Measurements from ENCODE around the gene GNAT3. TPM values are rescaled to one million over a fixed set of nuclear protein-coding genes. Genes with fewer than 3 reads are reported as not detected.

The GNAT3 gene
- polyA plus RNA-seq, 1 donor: 0.57 TPM

- Histone ChIP-seq H3K4me3 (ENCODE audit: low read length) (no peak overlapping the region), H3K9me3 (ENCODE audit: control insufficient read depth, low read depth, low read length) (no peaks in the 10 kb centered on the region), H3K36me3 (ENCODE audit: control insufficient read depth, insufficient read depth, low read length) (no peaks in the 10 kb centered on the region), H3K27ac (ENCODE audit: low read length) (no peak overlapping the region), H3K4me1 (ENCODE audit: control insufficient read depth, insufficient read depth, low read length) (no peaks in the 10 kb centered on the region), H3K27me3 (ENCODE audit: control insufficient read depth, insufficient read depth, low read length) (no peaks in the 10 kb centered on the region)
- 88% methylated on average over 1 of the region's 9 CpGs for WGBS (ENCODE audit: insufficient coverage, low lambda C conversion rate)
- DNase-seq: peak; percentile 42 to 53
Observed at GRCh38 chr7:80428161-80429054, 83.5 kb downstream of the GNAT3 start.

- Histone ChIP-seq H3K27ac (ENCODE audit: low read length) (no peak overlapping the region), H3K36me3 (ENCODE audit: control insufficient read depth, insufficient read depth, low read length) (no peaks in the 10 kb centered on the region), H3K4me1 (ENCODE audit: control insufficient read depth, insufficient read depth, low read length) (no peaks in the 10 kb centered on the region), H3K4me3 (ENCODE audit: low read length) (no peak overlapping the region), H3K27me3 (ENCODE audit: control insufficient read depth, insufficient read depth, low read length) (no peaks in the 10 kb centered on the region), H3K9me3 (ENCODE audit: control insufficient read depth, low read depth, low read length) (no peaks in the 10 kb centered on the region)
- no peak for DNase-seq
- WGBS (ENCODE audit: insufficient coverage, low lambda C conversion rate): 86% methylated on average over 2 of the region's 4 CpGs
Observed at GRCh38 chr7:80427218-80427617, 84.6 kb downstream of the GNAT3 start.

- no peaks in the 10 kb centered on the region for H3K9me3 ChIP-seq (ENCODE audit: control insufficient read depth, low read depth, low read length)
- no peak overlapping the region for H3K4me3 ChIP-seq (ENCODE audit: low read length)
- no peak for DNase-seq
- H3K27ac ChIP-seq (ENCODE audit: low read length): no peak overlapping the region
- no peaks in the 10 kb centered on the region for H3K36me3 ChIP-seq (ENCODE audit: control insufficient read depth, insufficient read depth, low read length)
- no CpG with 5 or more reads among the region's 2 CpGs for WGBS (ENCODE audit: insufficient coverage, low lambda C conversion rate)
- H3K27me3 ChIP-seq (ENCODE audit: control insufficient read depth, insufficient read depth, low read length): no peaks in the 10 kb centered on the region
- H3K4me1 ChIP-seq (ENCODE audit: control insufficient read depth, insufficient read depth, low read length): no peaks in the 10 kb centered on the region
Observed at GRCh38 chr7:80420876-80421275, 91.0 kb downstream of the GNAT3 start.

- WGBS (ENCODE audit: insufficient coverage, low lambda C conversion rate): no CpG with 5 or more reads among the region's 6 CpGs
- H3K27me3 ChIP-seq (ENCODE audit: control insufficient read depth, insufficient read depth, low read length): no peaks in the 10 kb centered on the region
- H3K4me1 ChIP-seq (ENCODE audit: control insufficient read depth, insufficient read depth, low read length): no peaks in the 10 kb centered on the region
- no peak overlapping the region for H3K4me3 ChIP-seq (ENCODE audit: low read length)
- H3K27ac ChIP-seq (ENCODE audit: low read length): no peak overlapping the region
- H3K9me3 ChIP-seq (ENCODE audit: control insufficient read depth, low read depth, low read length): no peaks in the 10 kb centered on the region
- H3K36me3 ChIP-seq (ENCODE audit: control insufficient read depth, insufficient read depth, low read length): no peaks in the 10 kb centered on the region
- DNase-seq: no peak
Observed at GRCh38 chr7:80417211-80417793, 94.6 kb downstream of the GNAT3 start.

- no peaks in the 10 kb centered on the region for H3K27me3 ChIP-seq (ENCODE audit: control insufficient read depth, insufficient read depth, low read length)
- no peaks in the 10 kb centered on the region for H3K9me3 ChIP-seq (ENCODE audit: control insufficient read depth, low read depth, low read length)
- H3K27ac ChIP-seq (ENCODE audit: low read length): no peak overlapping the region
- WGBS (ENCODE audit: insufficient coverage, low lambda C conversion rate): no CpG with 5 or more reads among the region's 1 CpG
- no peaks in the 10 kb centered on the region for H3K4me1 ChIP-seq (ENCODE audit: control insufficient read depth, insufficient read depth, low read length)
- H3K36me3 ChIP-seq (ENCODE audit: control insufficient read depth, insufficient read depth, low read length): no peaks in the 10 kb centered on the region
- DNase-seq: no peak
- no peak overlapping the region for H3K4me3 ChIP-seq (ENCODE audit: low read length)
Observed at GRCh38 chr7:80415522-80415921, 96.3 kb downstream of the GNAT3 start.

GRCh38 chr7:80415114-80415513 is 96.8 kb downstream of the GNAT3 start:
- 83% methylated on average over 1 of the region's 3 CpGs for WGBS (ENCODE audit: insufficient coverage, low lambda C conversion rate)
- Histone ChIP-seq H3K4me3 (ENCODE audit: low read length) (no peak overlapping the region), H3K9me3 (ENCODE audit: control insufficient read depth, low read depth, low read length) (no peaks in the 10 kb centered on the region), H3K27ac (ENCODE audit: low read length) (no peak overlapping the region), H3K4me1 (ENCODE audit: control insufficient read depth, insufficient read depth, low read length) (no peaks in the 10 kb centered on the region), H3K36me3 (ENCODE audit: control insufficient read depth, insufficient read depth, low read length) (no peaks in the 10 kb centered on the region), H3K27me3 (ENCODE audit: control insufficient read depth, insufficient read depth, low read length) (no peaks in the 10 kb centered on the region)
- no peak for DNase-seq

GRCh38 chr7:80414331-80414730 is 97.5 kb downstream of the GNAT3 start:
- H3K4me1 ChIP-seq (ENCODE audit: control insufficient read depth, insufficient read depth, low read length): no peaks in the 10 kb centered on the region
- no peak overlapping the region for H3K27ac ChIP-seq (ENCODE audit: low read length)
- H3K27me3 ChIP-seq (ENCODE audit: control insufficient read depth, insufficient read depth, low read length): no peaks in the 10 kb centered on the region
- H3K9me3 ChIP-seq (ENCODE audit: control insufficient read depth, low read depth, low read length): no peaks in the 10 kb centered on the region
- no peaks in the 10 kb centered on the region for H3K36me3 ChIP-seq (ENCODE audit: control insufficient read depth, insufficient read depth, low read length)
- DNase-seq: no peak
- WGBS (ENCODE audit: insufficient coverage, low lambda C conversion rate): 100% methylated on average over 1 of the region's 2 CpGs
- no peak overlapping the region for H3K4me3 ChIP-seq (ENCODE audit: low read length)

- Histone ChIP-seq H3K27ac (ENCODE audit: low read length) (no peak overlapping the region), H3K36me3 (ENCODE audit: control insufficient read depth, insufficient read depth, low read length) (no peaks in the 10 kb centered on the region), H3K4me1 (ENCODE audit: control insufficient read depth, insufficient read depth, low read length) (no peaks in the 10 kb centered on the region), H3K27me3 (ENCODE audit: control insufficient read depth, insufficient read depth, low read length) (no peaks in the 10 kb centered on the region), H3K9me3 (ENCODE audit: control insufficient read depth, low read depth, low read length) (no peaks in the 10 kb centered on the region), H3K4me3 (ENCODE audit: low read length) (no peak overlapping the region)
- no peak for DNase-seq
- WGBS (ENCODE audit: insufficient coverage, low lambda C conversion rate): 83% methylated on average over 1 of the region's 3 CpGs
Observed at GRCh38 chr7:80413383-80413945, 98.4 kb downstream of the GNAT3 start.

GRCh38 chr7:80412842-80413241 is 99.0 kb downstream of the GNAT3 start:
- no peaks in the 10 kb centered on the region for H3K27me3 ChIP-seq (ENCODE audit: control insufficient read depth, insufficient read depth, low read length)
- H3K36me3 ChIP-seq (ENCODE audit: control insufficient read depth, insufficient read depth, low read length): no peaks in the 10 kb centered on the region
- H3K27ac ChIP-seq (ENCODE audit: low read length): no peak overlapping the region
- no CpG with 5 or more reads among the region's 1 CpG for WGBS (ENCODE audit: insufficient coverage, low lambda C conversion rate)
- H3K4me3 ChIP-seq (ENCODE audit: low read length): no peak overlapping the region
- H3K9me3 ChIP-seq (ENCODE audit: control insufficient read depth, low read depth, low read length): no peaks in the 10 kb centered on the region
- no peaks in the 10 kb centered on the region for H3K4me1 ChIP-seq (ENCODE audit: control insufficient read depth, insufficient read depth, low read length)
- DNase-seq: no peak

- Histone ChIP-seq H3K27ac (ENCODE audit: low read length) (no peak overlapping the region), H3K36me3 (ENCODE audit: control insufficient read depth, insufficient read depth, low read length) (no peaks in the 10 kb centered on the region), H3K4me3 (ENCODE audit: low read length) (no peak overlapping the region), H3K9me3 (ENCODE audit: control insufficient read depth, low read depth, low read length) (no peaks in the 10 kb centered on the region), H3K4me1 (ENCODE audit: control insufficient read depth, insufficient read depth, low read length) (no peaks in the 10 kb centered on the region), H3K27me3 (ENCODE audit: control insufficient read depth, insufficient read depth, low read length) (no peaks in the 10 kb centered on the region)
- WGBS (ENCODE audit: insufficient coverage, low lambda C conversion rate): no CpG with 5 or more reads among the region's 2 CpGs
- no peak for DNase-seq
Observed at GRCh38 chr7:80411621-80412020, 100.2 kb downstream of the GNAT3 start.

Measured in large intestine (tissue), 3 donors.